ENCODE results near the gene RPL36. TPM values are rescaled to one million over a fixed set of nuclear protein-coding genes. Genes with fewer than 3 reads are reported as not detected.

Gene RPL36
- total RNA-seq, 4 donors from 2014 or later = 170 to 440 (median 262) TPM

- no peaks in the 10 kb centered on the region for H3K9me3 ChIP-seq
- no peaks in the 10 kb centered on the region for H3K27me3 ChIP-seq
- peak in 1 of 3 donors; percentile 31 for DNase-seq
- no peak for TF ChIP-seq CTCF (IDR thresholded peaks at IDR 0.05)
- no peak for TF ChIP-seq POLR2A (IDR thresholded peaks at IDR 0.05)
- no peak overlapping the region for H3K27ac ChIP-seq
- H3K36me3 ChIP-seq = peaks cover 0 to 87% (median 5%) of the 10 kb centered on the region in 3 donors
- H3K4me3 ChIP-seq = no peak overlapping the region
- H3K4me1 ChIP-seq = no peaks in the 10 kb centered on the region
Measured at GRCh38 chr19:5645409-5645808, 44.7 kb upstream of the RPL36 start.

- Histone ChIP-seq H3K9me3 (no peaks in the 10 kb centered on the region), H3K27me3 (no peaks in the 10 kb centered on the region), H3K36me3 (peaks cover 0 to 89% (median 5%) of the 10 kb centered on the region in 3 donors), H3K4me3 (no peak overlapping the region), H3K4me1 (no peaks in the 10 kb centered on the region), H3K27ac (no peak overlapping the region)
- DNase-seq = peak in 1 of 3 donors; percentile 11
- TF ChIP-seq POLR2A (IDR thresholded peaks at IDR 0.05) (no peak), CTCF (IDR thresholded peaks at IDR 0.05) (no peak)
Measured at GRCh38 chr19:5646703-5647102, 43.4 kb upstream of the RPL36 start.

GRCh38 chr19:5648464-5648863 is 41.6 kb upstream of the RPL36 start:
- Histone ChIP-seq H3K36me3 (peaks cover 0 to 89% (median 5%) of the 10 kb centered on the region in 3 donors), H3K27me3 (no peaks in the 10 kb centered on the region), H3K4me1 (no peaks in the 10 kb centered on the region), H3K9me3 (no peaks in the 10 kb centered on the region), H3K4me3 (no peak overlapping the region), H3K27ac (no peak overlapping the region)
- no peak for DNase-seq
- TF ChIP-seq CTCF (IDR thresholded peaks at IDR 0.05) (no peak), POLR2A (IDR thresholded peaks at IDR 0.05) (no peak)

GRCh38 chr19:5651361-5651760 is 38.7 kb upstream of the RPL36 start:
- Histone ChIP-seq H3K9me3 (no peaks in the 10 kb centered on the region), H3K36me3 (peaks cover 0 to 91% (median 9%) of the 10 kb centered on the region in 3 donors), H3K27me3 (no peaks in the 10 kb centered on the region), H3K27ac (no peak overlapping the region), H3K4me1 (no peaks in the 10 kb centered on the region), H3K4me3 (no peak overlapping the region)
- no peak for TF ChIP-seq POLR2A (IDR thresholded peaks at IDR 0.05)
- TF ChIP-seq CTCF (IDR thresholded peaks at IDR 0.05) = no peak
- DNase-seq = peak in 1 of 3 donors; percentile 36

- no peak overlapping the region for H3K4me3 ChIP-seq
- no peak overlapping the region for H3K27ac ChIP-seq
- no peaks in the 10 kb centered on the region for H3K27me3 ChIP-seq
- H3K36me3 ChIP-seq = peaks cover 0 to 91% (median 9%) of the 10 kb centered on the region in 3 donors
- TF ChIP-seq POLR2A (IDR thresholded peaks at IDR 0.05) (no peak), CTCF (IDR thresholded peaks at IDR 0.05) (no peak)
- H3K9me3 ChIP-seq = no peaks in the 10 kb centered on the region
- DNase-seq = peak in 1 of 3 donors; percentile 10
- H3K4me1 ChIP-seq = no peaks in the 10 kb centered on the region
Measured at GRCh38 chr19:5652261-5652660, 37.8 kb upstream of the RPL36 start.

GRCh38 chr19:5654931-5655330 is 35.2 kb upstream of the RPL36 start:
- peaks cover 0 to 100% (median 9%) of the 10 kb centered on the region in 3 donors for H3K36me3 ChIP-seq
- H3K4me3 ChIP-seq = no peak overlapping the region
- H3K4me1 ChIP-seq = no peaks in the 10 kb centered on the region
- peak in 1 of 3 donors; percentile 19 for DNase-seq
- TF ChIP-seq POLR2A (IDR thresholded peaks at IDR 0.05) (no peak), CTCF (IDR thresholded peaks at IDR 0.05) (no peak)
- no peak overlapping the region for H3K27ac ChIP-seq
- no peaks in the 10 kb centered on the region for H3K9me3 ChIP-seq
- H3K27me3 ChIP-seq = no peaks in the 10 kb centered on the region

Data from Peyer's patch (tissue), 4 donors.